Measurements from ENCODE around the gene NAT10.

NAT10 gene

DNA sequence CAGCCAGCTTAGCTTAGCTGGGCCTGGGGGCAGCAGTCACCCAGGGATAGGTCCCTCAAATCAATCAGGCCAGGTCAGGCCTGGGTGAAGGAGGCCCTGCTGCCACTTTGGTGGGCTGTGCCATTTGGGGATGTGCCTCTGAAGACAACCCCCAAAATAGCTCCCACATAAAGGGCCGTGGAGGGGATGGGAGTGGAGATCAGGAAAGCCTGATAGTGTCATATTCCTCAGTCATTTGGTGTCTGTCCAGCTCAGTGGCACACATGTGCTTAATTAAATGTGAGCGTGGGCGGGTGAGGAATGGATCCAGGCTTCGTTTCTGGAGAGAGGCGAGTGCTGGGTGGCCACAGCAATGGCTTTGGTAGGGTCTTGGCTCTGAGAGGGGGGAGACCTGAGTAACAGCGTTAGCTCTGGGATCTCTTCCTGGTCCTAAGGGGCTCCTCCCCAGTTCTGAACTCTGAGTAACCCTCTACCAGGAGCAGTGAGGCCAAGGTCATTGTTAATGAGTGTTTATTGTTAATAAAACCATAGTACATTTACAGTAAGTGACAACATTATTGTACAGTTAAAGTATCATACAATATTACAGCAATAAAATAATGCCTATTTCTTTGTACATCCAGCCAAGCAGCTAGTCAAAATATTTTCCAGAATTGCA is 45.2 kb downstream of the NAT10 start:
- no peak for DNase-seq

DNA sequence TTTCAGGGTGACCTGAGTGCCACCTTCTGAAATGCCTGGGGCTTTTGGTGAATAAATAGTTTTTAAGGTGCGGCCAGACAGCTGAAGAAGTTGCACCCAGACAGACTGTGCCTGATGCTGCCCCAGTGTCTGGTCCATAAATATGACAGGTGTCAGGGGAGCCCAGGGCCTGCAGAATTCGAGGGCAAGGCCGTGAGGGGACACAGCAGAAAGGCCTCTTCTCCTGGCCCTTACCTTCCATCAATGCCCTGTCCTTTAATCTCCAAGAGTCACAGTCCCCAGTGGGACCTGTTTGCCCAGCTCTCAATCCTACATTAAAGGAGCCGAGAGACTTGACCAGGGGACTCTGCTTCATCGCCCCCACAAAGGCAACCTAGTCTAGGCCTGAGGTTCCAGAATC is 45.7 kb downstream of the NAT10 start:
- DNase-seq = no peak

DNA sequence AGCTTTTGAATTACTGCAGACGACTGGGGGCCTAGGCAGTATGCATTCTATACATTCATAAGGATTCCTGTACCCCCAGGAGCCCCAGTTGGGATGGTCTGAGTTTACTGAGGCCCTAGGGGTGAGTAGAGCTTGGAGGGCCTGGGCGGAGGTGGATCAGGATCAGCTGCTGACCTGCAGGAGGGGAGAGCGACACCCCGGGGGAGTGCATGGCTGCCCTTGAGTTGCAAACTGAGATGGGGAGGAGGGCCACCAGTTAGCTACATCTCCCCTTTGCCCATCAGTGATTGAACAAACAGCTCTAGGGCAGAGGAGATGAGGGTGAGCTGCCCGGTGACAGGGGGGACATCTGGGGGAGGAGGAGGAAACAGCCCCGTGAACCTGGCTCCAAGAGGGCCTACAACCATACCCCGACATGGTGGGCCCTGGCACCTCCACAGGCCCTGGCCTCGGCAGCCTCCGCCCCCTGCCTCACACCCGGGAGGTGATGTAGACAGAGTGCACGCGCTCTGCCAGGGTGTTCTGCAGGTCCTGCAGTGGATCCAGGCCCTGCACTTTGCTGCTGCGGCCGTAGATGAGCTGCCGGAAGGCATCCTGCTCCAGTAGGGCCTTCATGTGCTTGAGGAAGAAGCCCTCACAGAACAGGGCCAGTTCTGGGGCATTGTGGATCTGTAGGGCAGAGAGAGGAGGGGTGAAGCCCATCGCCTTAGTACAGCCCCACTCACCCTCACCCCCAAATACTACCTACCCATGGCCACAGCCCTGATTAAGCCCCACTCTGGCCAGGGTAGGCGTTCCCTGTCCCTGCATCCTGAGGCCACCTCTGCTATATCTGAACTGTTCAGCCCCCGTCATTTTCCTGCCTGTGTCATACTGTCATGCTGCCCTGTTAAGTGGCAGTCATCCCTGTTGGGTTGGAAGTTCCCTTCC is 46.8 kb downstream of the NAT10 start:
- no peak for DNase-seq

DNA sequence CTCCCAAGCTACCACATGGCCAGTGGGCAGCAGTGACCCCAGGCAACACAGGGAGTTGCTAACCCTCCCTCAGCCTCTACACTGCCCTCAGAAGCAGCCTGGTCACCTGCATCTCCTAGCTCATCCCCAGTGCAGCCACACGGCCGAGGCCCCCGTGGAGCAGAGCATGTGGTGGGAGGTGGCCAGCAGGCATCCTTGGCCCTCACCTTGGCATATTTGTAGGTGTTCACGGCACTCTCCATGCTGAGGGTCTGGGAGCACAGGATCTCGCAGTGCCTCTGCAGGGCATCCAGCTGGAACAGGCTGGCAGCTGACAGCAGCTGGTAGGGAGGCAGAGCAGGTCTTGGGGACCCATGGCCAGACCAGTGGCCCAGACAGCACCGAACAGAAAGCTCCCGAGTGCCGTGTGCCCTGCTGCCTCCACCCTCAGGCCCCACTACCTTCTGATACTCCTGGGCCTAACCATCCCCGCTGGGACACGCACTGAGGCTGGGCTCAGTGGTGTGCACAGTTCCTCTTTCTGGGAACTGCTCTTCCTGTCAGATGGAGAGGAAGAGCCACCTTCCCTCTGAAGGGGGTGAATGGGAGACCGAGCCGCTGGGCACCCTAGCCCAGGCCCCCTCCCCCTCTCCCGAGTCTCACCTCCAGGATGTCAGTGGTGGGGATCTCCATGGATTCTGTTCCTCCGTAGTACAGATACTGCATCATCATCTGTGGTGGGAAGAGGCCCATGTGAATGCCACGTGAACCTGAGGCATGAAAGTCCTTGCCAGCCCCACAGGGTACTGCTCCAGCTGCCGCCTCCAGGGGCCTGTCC is 48.8 kb downstream of the NAT10 start:
- no peak for DNase-seq

DNA sequence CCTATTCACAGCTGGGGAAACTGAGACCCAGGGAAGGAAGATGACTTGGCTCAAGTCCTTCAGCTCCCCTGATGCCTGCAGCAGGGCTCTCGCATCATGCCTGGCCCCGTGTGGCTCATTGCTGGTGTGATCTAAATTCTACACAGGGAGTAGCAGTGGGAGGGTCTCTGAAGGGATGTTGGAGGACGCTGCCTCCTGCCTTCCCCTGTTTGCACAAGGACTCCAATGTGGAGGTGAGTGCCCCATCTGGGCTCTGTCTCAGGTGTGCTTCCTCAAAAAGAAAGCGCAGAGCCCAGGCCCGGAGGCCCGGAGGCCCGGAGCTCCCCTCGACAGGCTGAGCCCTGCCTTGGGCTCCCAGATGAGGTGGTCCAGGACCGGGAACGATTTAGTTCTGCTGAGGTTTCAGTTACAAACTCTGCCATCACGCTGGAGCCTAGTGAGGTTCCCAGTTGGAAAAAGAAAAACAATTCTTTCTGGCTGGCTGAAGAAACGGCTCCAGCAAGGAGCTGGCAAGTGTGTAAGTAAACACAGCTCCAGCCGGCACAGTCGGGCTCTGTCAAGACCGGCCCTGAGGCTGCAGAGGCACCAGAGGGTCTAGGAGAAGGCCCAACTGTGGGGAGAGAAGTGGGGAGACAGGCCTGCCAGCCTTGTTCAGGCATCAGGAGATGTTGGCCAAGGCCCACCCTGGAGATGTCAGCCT is 49.8 kb downstream of the NAT10 start:
- DNase-seq = no peak

DNA sequence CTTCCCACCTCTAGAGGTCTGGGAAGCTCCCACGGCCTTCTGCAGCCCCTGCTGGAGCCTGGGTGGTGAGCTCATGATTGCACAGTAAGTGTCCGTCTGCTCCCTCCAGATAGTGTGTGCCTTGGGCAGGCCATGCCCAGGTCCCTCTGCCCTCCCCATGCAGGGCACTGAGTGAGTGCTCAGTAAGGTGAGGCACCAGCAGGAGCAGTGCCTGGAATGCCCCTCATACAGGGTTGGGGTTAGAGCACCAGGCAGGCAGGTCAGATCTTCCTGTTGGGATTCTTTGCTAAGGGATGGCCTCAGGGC is 50.3 kb downstream of the NAT10 start:
- DNase-seq = no peak

DNA sequence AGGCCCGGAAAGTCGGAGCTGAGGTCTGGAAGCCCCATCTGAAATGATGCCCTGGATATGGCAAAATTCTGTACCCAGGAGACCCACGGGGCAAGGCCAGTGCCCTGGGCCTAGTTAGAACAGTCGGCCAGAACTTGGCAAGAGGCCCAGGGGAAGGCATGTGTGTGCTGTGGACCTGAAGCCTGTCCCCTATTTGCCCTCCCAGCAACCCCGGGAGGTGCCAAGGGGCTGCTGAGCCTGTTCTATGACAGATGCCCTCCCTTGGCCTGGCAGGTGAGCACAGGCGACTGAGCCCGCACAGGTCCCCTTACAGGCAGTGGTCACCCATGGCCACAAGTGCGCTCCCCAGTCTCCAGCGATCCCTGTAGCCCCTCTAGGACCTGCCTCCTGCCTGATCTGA is 51.7 kb downstream of the NAT10 start:
- no peak for DNase-seq

DNA sequence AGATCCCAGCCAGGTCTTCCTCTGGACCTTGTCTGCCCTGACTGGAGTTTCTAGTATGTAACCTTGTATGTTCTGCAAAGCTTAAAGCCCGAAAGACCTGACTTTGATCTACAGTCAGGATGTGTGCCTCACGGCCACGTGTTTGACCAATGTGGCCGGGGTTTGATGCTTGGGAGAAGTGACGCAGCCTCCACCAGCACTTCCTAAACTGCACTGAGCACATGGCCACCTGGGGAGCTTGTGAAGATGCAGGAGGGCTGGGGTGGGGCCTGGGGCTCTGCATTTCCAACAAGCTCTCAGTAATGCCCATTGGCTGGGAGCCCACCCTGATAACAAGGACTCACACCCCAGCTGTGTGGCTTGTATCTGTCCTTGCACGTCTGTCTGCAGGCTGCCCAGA is 53.2 kb downstream of the NAT10 start:
- no peak for DNase-seq

DNA sequence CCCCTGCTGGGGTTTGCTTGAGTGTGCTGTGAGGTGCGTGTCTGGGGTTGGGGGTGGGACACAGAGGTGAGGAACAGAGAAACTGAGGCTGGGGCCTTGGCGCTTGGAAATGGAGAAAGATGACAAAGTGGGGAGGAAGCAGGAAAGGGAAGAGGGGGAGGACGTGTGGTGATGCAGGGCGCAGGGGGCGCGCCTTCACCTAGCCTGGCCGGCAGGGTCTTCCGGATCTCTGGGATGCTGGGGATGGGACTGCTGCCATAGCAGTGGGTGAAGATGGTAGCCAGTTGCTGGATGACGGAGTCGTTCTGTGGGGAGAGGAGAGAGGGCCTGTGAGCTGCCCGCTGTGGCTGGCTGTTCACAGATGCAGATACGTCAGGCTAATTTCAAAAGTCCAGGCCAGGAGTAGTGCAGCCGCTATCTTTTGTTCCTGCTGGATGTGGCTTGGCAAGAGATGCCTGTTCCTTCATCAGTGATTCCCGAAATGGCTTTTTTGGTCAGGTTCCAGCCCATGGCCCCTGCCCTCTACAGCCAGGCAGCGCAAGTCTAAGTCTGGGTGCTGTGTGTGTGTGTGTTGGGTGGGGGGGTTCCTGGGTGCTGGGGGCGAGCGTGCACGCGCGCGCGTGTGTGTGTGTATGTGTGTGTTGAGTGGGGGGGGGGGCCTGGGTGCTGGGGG is 54.8 kb downstream of the NAT10 start:
- DNase-seq = no peak

DNA sequence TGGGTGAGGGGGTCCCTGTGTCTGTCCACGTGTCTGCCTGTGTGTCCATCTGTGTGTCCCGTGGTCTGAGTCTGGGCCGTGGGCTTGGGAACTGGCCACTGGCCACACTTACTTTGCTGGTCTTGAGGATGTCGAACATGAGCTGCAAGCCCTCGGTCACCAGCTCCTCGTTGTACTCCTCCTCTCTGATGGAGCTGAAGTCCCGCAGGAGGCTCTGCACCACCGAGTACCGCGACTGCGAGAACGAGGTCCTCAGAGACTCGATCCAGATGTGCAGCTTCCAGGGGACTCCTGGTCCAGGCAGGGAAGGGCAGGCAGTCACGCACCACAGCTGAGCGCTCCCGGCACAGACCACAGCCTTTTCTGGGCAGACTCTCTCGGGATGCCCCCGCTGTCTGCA is 55.4 kb downstream of the NAT10 start:
- no peak for DNase-seq

DNA sequence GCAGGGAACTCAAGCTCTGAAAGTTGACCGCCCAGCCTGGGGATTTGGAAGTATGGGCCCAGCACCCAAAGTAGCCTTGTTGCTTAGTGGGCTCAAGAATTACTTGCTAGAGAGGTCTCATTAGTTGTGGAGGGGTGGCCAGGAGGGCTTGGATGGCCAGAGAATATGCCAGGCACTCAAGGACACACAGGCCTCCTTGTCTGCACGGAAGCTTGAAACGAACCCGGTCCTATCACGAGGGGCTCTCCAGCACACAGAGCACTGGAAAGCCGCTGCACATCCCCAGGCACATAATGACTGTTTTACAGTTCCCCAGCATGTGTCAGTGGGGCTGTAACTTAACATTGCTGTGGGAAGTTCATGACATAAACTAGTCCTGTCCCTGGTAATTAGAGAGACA is 55.9 kb downstream of the NAT10 start:
- DNase-seq = no peak

DNA sequence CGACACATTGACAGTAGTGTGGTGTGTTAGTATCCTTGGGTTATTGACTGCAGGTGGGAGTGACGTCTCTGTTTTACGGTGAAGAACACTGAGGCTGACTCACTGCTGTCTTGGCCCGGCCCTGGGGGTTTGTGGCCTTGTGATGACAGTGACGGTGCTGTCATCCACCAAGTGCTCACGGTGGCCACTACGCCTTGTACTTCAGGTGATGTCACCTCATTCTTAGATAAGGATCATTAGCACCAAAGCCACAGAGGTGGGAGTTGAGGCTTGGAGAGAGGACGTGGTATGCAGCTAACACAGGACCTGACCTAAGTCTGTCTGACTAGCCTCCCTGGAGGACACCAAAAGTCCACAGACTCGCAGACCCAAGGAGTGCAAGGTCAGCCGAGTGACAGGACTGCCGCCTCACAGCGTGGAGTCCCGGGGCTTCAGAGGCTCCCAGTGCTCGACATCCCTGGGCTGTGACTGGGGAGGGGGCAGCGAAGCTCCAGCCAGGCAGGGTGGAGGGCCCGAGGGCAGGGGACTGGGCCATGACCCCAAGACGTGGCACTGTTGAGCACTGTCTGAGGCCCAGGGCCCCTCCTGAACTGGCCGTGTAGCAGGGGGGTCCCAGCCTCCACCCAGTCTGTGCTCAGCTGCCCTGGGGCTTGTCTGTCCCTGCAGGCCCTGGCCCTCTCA is 56.5 kb downstream of the NAT10 start:
- no peak for DNase-seq

DNA sequence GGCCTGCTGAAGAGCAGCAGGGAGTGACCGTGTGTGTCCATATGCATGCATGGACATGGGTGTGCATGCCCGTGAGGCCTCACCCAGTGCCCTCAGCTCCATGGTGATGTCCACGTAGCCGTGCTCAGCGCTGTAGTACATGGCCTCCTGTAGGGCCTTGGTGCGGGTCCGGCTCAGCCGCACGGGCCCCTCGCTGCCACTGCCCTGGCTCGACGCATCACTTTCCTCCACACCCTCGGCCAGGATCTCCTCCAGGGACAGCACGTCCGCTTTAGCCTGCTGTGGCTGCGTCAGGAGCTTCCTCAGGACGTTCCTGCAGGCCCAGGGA is 57.0 kb downstream of the NAT10 start:
- DNase-seq = no peak

DNA sequence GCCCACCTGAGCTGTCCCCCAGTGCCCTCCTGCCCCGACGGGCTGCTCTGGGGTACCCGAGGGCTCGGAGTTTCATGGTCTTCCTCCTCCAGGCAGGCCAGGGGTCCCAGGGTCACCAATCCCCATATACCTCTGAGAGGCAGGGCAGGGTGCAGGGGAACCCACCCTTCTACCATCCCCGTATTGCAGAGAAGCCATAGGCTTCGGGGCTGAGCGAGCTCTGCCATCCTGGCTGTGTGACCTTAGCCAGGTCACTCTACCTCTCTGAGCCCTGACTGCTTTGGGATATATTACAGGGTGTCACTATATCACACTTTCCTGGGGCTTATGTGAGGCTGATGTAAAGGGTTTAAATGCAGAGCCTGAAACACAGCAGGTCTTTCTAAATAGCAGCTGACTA is 57.4 kb downstream of the NAT10 start:
- no peak for DNase-seq

DNA sequence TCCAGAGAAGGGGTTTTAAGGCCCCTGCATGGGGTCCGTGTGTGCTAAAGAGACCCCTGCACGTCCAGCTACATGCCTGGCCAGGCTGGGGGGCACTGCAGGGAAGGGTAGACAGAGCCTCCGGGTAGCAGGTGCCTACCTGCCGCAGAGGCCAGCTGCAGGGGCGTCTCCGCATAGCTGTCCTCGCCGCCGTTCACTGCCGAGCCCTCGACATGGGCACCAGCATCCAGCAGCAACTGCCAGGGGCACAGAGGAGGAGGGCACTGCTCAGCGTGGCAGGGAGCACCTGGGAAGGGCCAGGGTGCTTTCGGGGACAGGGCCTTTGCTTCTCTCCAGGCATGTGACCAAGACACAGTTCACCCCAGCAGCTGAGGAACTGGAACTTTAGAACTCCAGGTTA is 59.7 kb downstream of the NAT10 start:
- no peak for DNase-seq

DNA sequence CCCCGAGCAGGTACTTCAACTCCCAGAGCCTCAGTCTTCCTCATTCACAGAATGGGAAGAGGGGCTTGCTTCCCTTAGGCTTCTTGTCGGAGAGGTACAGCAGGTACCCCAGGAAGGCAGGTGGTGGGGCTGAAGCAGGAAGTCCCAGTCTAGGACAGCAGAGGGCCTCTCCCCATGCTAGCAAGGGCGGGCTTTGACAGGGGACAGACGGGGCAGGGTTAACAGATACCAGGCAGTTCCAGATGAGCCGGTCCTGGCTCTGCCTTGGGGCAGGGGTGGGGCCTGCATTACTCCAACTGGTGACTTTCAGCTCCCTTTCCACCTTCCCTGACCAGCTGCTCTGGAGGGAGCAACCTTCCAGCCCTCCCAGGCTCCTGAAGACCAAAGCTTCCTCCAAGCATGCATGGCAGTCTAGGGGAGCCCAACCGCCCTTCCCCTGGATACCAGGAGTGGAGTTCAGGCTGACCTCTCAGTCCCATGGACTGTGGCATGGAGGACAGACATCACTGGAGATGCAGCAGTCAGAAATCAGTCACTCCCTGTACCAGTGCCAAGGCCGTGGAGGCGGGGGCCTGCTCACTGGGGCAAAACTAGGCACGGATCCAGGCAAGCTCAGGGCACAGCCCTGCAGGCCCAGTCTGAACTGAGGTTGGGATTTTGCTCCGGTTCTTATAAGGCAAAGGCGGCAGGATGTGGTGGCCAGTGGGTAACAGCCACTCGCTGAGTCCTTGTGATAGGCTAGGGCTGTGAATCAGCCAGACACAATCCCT is 60.5 kb downstream of the NAT10 start:
- no peak for DNase-seq

DNA sequence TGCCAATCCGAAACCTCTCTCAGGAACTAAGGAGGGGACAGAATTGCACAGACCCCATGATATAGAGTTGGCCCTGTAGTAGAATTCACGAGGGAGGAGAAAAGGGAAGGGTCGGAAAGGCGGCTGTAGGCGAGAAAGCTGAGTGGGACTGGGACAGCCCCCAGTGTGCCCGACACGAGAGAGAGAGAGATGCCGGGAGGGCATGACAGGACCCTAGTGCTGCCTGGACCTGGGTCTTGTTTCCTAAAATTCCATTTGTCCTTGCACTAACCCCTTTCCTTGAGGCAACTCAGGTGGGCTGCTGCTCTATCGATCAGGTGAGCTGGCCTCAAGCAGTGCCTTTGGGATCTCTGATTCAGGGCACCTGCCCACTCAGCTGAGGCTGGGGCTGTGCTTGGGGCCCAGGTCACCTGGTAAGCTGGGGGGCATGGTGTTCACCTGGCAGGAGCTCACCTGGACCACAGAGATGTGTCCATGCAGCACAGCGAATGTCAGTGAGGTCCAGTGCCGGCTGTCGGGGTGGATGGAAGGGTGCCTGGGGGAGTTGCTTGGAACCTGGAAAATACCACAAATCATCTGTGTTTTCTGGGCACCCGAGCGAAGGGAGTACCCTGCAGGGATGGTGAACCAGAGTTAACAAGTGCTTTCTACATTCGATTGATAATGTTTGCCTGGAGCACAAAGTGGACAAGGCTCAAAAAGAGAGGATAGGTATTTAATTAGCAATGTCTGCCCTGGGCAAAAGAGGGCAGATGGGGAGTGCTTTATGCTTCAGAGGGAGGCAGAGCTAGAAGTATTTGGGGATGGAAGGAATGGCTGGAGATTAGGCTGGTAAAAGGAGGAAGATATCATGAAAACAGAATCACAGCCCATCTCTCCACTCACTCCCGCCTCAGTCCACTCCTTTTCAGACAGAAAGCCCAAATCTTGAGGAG is 61.6 kb downstream of the NAT10 start:
- DNase-seq = no peak

DNA sequence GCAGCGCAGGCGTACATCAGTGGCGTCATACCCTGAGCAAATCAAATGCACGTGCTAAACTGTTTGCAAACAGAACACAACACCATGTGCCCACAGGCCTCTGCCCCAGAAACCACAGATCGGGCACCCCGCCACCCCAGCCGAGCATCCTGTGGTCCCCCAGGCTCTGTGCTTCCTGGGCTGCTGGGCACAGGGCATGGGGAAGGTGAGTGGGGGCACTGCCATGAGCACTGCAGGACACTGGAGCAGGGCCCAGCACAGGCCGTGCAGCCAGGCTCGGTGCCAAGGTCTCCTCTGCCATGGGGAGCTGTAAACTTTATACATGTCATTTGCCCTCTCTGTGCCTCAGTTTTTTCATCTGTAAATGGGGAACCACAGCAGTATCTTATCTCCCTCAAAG is 62.5 kb downstream of the NAT10 start:
- no peak for DNase-seq

DNA sequence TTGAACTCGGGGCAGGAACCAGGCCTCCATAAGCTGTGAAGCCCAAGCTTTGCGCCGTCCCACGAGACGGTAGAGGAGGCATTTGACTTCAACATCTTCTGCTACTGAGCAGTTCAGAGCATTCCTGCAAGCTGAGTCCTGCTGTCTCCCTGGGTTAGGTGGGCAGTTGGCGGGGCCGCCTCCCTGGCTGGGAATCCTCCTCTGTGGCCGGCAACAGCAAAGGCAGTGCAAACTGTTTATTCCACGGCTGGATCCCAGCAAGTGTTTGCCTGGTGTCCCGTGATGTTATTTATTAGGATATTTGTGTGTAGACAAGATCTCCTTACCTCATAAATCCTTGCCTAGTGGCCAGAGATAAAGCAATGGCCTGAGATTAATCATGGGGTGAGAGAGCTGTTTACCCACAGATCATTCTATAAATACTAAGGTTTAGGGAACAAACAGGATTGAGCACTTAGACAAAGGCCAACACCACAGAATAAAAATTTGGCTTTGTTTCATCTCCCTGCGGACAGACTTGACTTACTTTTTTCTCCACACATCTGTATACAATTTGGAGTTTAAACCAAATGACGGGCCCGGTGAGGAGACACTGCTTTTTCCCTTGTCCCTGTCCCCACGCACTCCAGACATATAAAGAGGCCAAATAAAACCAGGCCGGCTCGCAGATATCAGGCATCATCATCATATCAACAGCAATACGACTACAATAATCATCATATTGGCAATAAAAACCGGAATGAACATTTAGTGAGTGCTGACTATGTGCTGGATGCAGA is 63.4 kb downstream of the NAT10 start:
- no peak for DNase-seq

All from NCI-H2029 (cell line).